Muscle of arm (tissue), 12 donors: ENCODE measurements around the gene HADHB. TPM values are rescaled to one million over a fixed set of nuclear protein-coding genes. Genes with fewer than 3 reads are reported as not detected.
"Not testable (repeated sequence)": the region's sequence is repeated elsewhere in the genome, so short reads cannot be mapped to it uniquely, and the experiment has no call there.

ENCODE experiments used
- DNase-seq: peaks from one replicate; pipeline ENCODE4 v3.0.0-alpha.2; 2013
- polyA plus RNA-seq, 12 donors: library from polyadenylated mRNA; unstranded; fragments of 120-200 nt; gene quantifications; one replicate each; pipeline ENCODE4 v1.2.1, GENCODE V29; 2013; ENCODE audit not compliant: insufficient read length in 12 of 12

Gene HADHB
- polyA plus RNA-seq, 12 donors: 64.4 to 139 (median 109) TPM; not detected in 1

GRCh38 chr2:26238311-26238958, 6.3 kb upstream of the HADHB start:
- peak; percentile 36 for DNase-seq

- DNase-seq: no peak
Measured at GRCh38 chr2:26241928-26242436, 2.8 kb upstream of the HADHB start.

- peak; percentile 56 for DNase-seq
Measured at GRCh38 chr2:26243470-26244308, 1.1 kb upstream of the HADHB start.

- DNase-seq: no peak
Measured at GRCh38 chr2:26245231-26245732, 543 bp downstream of the HADHB start.

- no peak for DNase-seq
Measured at GRCh38 chr2:26245810-26246209, 1.1 kb downstream of the HADHB start.

- no peak for DNase-seq
Measured at GRCh38 chr2:26246818-26247217, 2.1 kb downstream of the HADHB start.

GRCh38 chr2:26249625-26250024, 4.9 kb downstream of the HADHB start:
- DNase-seq: no peak

GRCh38 chr2:26251893-26252292, 7.2 kb downstream of the HADHB start:
- no peak for DNase-seq

GRCh38 chr2:26255759-26256384, 11.1 kb downstream of the HADHB start:
- DNase-seq: no peak

GRCh38 chr2:26258836-26259235, 14.1 kb downstream of the HADHB start:
- DNase-seq: not testable (repeated sequence)

- DNase-seq: no peak
Measured at GRCh38 chr2:26268213-26268612, 23.5 kb downstream of the HADHB start.

GRCh38 chr2:26268670-26269385, 24.1 kb downstream of the HADHB start:
- DNase-seq: not testable (repeated sequence)

- no peak for DNase-seq
Measured at GRCh38 chr2:26269571-26270158, 24.9 kb downstream of the HADHB start.

- no peak for DNase-seq
Measured at GRCh38 chr2:26270373-26270772, 25.6 kb downstream of the HADHB start.

GRCh38 chr2:26273501-26273900, 28.8 kb downstream of the HADHB start:
- no peak for DNase-seq

- peak; percentile 25 for DNase-seq
Measured at GRCh38 chr2:26274058-26274613, 29.4 kb downstream of the HADHB start.

GRCh38 chr2:26276484-26277227, 31.9 kb downstream of the HADHB start:
- no peak for DNase-seq

GRCh38 chr2:26279886-26280285, 35.1 kb downstream of the HADHB start:
- no peak for DNase-seq

- DNase-seq: no peak
Measured at GRCh38 chr2:26281226-26281625, 36.5 kb downstream of the HADHB start.

GRCh38 chr2:26283606-26284005, 38.9 kb downstream of the HADHB start:
- DNase-seq: no peak
